Cardiac muscle cell (in vitro differentiated cells and primary cell): Measurements from ENCODE around the gene TRIM4. TPM values are rescaled to one million over a fixed set of nuclear protein-coding genes. Genes with fewer than 3 reads are reported as not detected.

Experiments
- DNase-seq, 2 donors: peaks; one replicate each; pipeline versions ENCODE4 v3.0.0 to v3.0.0-alpha.2; 2010 to 2017; ENCODE audit warnings: low read depth in 1 of 2, low spot score in 1 of 2
- H3K27ac ChIP-seq: fragments of 200-600 bp; sonication (generic); 2 replicates; pipeline ENCODE4 v1.5.1; 2016
- H3K27me3 ChIP-seq: fragments of 200-600 bp; sonication (generic); 2 replicates; pipeline ENCODE4 v1.6.0; 2016; ENCODE audit warnings: control low read depth
- H3K36me3 ChIP-seq: fragments of 200-600 bp; sonication (generic); 2 replicates; pipeline ENCODE4 v1.5.1; 2016; ENCODE audit warnings: control low read depth
- H3K4me1 ChIP-seq: fragments of 200-600 bp; sonication (generic); 2 replicates; pipeline ENCODE4 v1.8.1; 2017; ENCODE audit warnings: low read depth, mild to moderate bottlenecking, mixed run types
- H3K4me3 ChIP-seq: fragments of 200-600 bp; sonication (generic); 2 replicates; pipeline ENCODE4 v1.5.1; 2016; ENCODE audit warnings: mild to moderate bottlenecking
- H3K9me3 ChIP-seq: fragments of 200-600 bp; sonication (generic); 2 replicates; pipeline ENCODE4 v1.5.1; 2017; ENCODE audit warnings: low read depth, mild to moderate bottlenecking, control low read depth
- polyA plus RNA-seq: library from polyadenylated mRNA; unstranded; fragments of >200 nt; fragmentation: Nextera tagmentation; extraction: Ambion mirVana; gene quantifications from 2 replicates; pipeline ENCODE4 v1.2.1, GENCODE V29; 2016
- total RNA-seq: library from RNA; depleted of rRNA; stranded (reverse); fragments of >200 nt; gene quantifications from 2 replicates; pipeline ENCODE4 v1.2.3, GENCODE V29; 2016
- TF ChIP-seq, protein P1 (sequence below): IDR thresholded peaks from 2 replicates; pipeline ENCODE4 v1.5.1; 2012; ENCODE audit warnings: low read depth, mild to moderate bottlenecking, low read length

The TRIM4 gene
- total and polyA plus RNA-seq, 2 experiments from 2014 or later: 4.0 to 6.0 TPM

DNA sequence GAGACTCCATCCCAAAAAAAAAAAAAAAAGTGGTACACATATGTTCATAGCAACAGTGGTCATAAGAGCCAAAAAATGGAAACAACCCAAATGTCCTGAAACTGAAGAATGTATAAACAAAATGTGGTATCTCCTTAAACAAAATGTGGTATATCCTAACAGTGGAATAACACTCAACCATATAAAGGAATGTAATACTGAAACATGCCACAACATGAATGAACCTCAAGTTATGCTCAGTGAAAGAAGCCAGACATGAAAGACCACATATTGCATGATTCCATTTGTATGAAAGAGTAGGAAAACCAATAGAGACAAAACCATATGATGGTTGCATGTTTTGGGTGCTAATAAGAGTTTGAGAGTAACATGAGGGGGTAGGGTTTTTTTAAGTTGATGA is 7.0 kb upstream of the TRIM4 start:
- H3K27ac ChIP-seq: no peak overlapping the region
- no peak for DNase-seq
- peaks cover 12% of the 10 kb centered on the region for H3K27me3 ChIP-seq
- no peak overlapping the region for H3K4me3 ChIP-seq
- no peaks in the 10 kb centered on the region for H3K4me1 ChIP-seq
- TF ChIP-seq, protein P1, sequence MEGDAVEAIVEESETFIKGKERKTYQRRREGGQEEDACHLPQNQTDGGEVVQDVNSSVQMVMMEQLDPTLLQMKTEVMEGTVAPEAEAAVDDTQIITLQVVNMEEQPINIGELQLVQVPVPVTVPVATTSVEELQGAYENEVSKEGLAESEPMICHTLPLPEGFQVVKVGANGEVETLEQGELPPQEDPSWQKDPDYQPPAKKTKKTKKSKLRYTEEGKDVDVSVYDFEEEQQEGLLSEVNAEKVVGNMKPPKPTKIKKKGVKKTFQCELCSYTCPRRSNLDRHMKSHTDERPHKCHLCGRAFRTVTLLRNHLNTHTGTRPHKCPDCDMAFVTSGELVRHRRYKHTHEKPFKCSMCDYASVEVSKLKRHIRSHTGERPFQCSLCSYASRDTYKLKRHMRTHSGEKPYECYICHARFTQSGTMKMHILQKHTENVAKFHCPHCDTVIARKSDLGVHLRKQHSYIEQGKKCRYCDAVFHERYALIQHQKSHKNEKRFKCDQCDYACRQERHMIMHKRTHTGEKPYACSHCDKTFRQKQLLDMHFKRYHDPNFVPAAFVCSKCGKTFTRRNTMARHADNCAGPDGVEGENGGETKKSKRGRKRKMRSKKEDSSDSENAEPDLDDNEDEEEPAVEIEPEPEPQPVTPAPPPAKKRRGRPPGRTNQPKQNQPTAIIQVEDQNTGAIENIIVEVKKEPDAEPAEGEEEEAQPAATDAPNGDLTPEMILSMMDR: no peak
- H3K36me3 ChIP-seq: no peaks in the 10 kb centered on the region
- H3K9me3 ChIP-seq: no peaks in the 10 kb centered on the region

DNA sequence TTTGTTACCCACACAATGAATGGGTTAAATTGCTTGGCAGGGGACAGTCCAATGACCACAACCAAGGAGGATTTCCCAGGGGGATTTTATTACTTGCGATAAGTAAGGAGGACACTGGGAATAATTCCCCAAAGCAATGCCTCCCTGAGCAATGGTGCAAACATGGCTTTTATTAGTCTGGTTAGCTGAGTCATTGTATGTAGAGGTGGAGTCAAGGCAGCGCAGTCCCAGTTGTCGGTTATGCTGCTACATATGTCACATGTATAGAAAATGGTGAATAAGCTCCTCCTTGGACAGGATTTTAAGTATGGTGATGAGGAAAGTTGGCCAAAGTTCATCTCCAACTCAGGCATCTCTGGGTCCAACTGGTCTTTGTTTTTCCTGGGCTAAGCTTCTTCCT is 3.9 kb upstream of the TRIM4 start:
- no peak for DNase-seq

DNA sequence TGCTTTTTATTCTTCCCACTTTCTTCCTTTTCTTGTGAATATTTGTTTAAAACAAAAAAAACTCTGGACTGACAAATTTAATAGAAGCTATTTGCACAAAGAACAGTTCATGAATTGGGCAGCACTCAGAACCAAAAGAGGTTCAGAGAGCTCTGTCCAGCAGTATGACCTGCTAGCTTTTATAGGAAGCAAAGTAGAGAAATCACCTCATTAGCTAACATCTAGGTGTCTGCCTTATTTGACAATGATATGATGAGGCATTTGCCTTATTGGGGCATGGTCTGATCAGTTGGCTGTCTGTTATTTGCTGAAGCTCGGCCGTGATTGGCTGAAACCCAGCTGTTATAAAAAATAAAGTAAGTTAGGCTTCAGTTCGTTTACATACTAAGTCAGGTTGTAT is 819 bp upstream of the TRIM4 start:
- DNase-seq: no peak
- H3K4me3 ChIP-seq: peak overlapping the region; percentile 57

More for the DNA sequence above, 3.9 kb upstream of the TRIM4 start:
- peaks cover 2% of the 10 kb centered on the region for H3K4me1 ChIP-seq
- H3K9me3 ChIP-seq: no peaks in the 10 kb centered on the region
- no peak overlapping the region for H3K27ac ChIP-seq
- H3K27me3 ChIP-seq: peaks cover 11% of the 10 kb centered on the region
- H3K4me3 ChIP-seq: no peak overlapping the region
- TF ChIP-seq, protein P1: no peak
- H3K36me3 ChIP-seq: no peaks in the 10 kb centered on the region

DNA sequence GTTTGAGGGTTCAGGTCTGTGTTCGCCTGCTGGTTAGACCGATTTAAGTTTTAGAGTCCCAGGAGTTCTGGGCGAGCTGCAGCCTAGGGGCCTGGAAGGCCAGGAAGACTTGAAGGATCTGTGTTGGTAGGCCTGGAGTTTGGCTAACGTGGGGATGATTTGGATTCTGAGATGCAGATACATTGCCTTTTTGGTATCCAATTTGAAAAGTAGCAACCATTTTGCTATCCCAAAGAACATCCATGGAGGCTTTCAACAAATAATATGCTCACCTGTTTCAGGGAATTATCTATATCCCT is 433 bp upstream of the TRIM4 start:
- Histone ChIP-seq H3K27ac (peak overlapping the region; percentile 77), H3K4me3 (peak overlapping the region; percentile 57), H3K36me3 (no peaks in the 10 kb centered on the region), H3K4me1 (peaks cover 2% of the 10 kb centered on the region), H3K9me3 (no peaks in the 10 kb centered on the region), H3K27me3 (no peaks in the 10 kb centered on the region)
- no peak for DNase-seq
- TF ChIP-seq, protein P1: no peak

More for the DNA sequence above, 819 bp upstream of the TRIM4 start:
- Histone ChIP-seq H3K9me3 (no peaks in the 10 kb centered on the region), H3K27me3 (no peaks in the 10 kb centered on the region), H3K27ac (no peak overlapping the region), H3K4me1 (peaks cover 2% of the 10 kb centered on the region), H3K36me3 (no peaks in the 10 kb centered on the region)
- TF ChIP-seq, protein P1: no peak

DNA sequence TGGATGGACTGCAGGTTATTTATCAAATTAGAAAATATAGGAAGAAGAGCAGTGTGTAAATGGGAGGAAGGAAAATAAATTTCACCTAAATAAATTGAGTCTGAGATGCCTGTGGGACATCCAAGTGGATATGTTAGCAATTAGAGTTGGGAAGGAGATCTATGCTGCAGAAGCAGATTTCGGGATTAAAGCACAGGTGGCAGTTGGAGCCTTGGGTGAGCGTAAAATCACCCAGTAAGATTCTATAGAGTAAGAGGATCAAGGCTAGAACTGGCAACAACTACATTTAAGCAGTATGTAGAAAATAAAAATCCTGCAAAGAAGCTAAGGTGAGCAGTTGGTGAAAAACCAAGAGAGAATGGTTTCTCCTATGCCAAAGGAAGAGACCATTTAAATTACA is 8.4 kb downstream of the TRIM4 start:
- Histone ChIP-seq H3K27me3 (no peaks in the 10 kb centered on the region), H3K27ac (no peak overlapping the region), H3K4me3 (no peak overlapping the region), H3K36me3 (peaks cover 6% of the 10 kb centered on the region), H3K9me3 (no peaks in the 10 kb centered on the region), H3K4me1 (no peaks in the 10 kb centered on the region)
- TF ChIP-seq, protein P1: no peak
- DNase-seq: no peak

DNA sequence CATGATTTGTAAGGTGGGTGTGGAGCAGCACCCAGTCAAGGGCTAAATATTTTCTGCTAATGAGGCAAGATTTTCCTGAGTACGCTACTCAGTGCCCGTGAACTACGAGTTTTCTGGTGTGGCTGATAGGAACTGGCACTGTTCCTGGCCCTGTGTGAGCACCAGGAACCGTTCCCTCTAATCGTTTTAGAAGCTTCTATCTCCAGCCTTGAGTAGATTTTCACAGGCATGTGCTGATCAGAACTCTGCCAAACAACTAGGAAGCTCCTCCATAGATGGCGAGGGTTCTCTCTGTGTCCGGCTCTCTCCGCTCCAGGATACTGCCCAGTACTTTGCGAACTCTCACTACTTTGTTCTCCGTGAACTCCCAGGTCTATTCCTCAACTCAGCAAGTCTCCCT is 17.7 kb downstream of the TRIM4 start:
- DNase-seq: no peak
- no peaks in the 10 kb centered on the region for H3K36me3 ChIP-seq
- H3K27ac ChIP-seq: no peak overlapping the region
- no peak overlapping the region for H3K4me3 ChIP-seq
- H3K9me3 ChIP-seq: no peaks in the 10 kb centered on the region
- H3K4me1 ChIP-seq: no peaks in the 10 kb centered on the region
- no peaks in the 10 kb centered on the region for H3K27me3 ChIP-seq
- TF ChIP-seq, protein P1: no peak
